Stromal cell of bone marrow (primary cell): ENCODE results near the gene LSAMP.
A peak's percentile ranks its signal among the peaks of the same experiment; 100 is the strongest.

Experiments
- DNase-seq: peaks from one replicate; pipeline ENCODE4 v3.0.0-alpha.2; 2012; ENCODE audit warnings: low read depth

Gene LSAMP

GRCh38 chr3:116445311-116445841 lies at the start of gene LSAMP:
Gene LSAMP, minus strand, starts transcription at chr3:116445487.
- no peak for DNase-seq

DNA sequence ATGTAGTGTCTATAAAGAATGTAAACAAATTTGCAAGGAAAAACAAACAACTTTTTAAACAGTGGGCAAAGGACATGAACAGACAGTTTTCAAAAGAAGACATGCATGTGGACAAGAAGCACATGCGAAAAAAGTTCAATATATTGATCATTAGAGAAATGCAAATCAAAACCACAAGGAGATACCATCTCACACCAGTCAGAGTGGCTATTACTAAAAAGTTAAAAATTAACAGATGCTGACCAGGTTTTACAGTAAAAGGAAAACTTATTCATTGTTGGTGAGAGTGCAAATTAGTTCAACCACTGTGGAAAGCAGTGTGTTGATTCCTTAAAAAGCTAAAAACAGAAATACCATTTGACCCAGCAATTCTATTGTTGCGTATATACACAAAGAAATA lies 47.1 kb upstream of the LSAMP start:
- DNase-seq: no peak

- no peak for DNase-seq
Observed at GRCh38 chr3:116483135-116483534, 37.8 kb upstream of the LSAMP start.

- no peak for DNase-seq
Observed at GRCh38 chr3:116476691-116477090, 31.4 kb upstream of the LSAMP start.

DNA sequence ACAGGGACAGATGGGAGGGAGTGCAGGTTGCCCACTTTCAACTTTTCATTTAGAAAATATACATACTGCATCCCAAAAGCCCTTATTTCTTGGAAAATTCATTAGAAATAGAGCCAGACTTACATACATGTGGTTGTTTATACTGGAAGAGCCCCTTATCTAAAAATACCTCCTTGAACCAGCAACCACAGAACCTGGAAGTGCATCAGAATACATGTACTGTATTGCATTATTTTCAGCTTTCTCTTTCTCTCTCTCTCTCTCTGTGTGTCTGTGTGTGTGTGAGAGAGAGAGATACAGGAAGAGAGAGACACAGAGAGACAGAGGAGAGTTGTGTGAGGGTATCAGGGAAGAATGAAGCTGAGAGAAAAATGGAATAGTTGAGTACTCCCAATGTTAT lies 29.5 kb upstream of the LSAMP start:
- DNase-seq: no peak

DNA sequence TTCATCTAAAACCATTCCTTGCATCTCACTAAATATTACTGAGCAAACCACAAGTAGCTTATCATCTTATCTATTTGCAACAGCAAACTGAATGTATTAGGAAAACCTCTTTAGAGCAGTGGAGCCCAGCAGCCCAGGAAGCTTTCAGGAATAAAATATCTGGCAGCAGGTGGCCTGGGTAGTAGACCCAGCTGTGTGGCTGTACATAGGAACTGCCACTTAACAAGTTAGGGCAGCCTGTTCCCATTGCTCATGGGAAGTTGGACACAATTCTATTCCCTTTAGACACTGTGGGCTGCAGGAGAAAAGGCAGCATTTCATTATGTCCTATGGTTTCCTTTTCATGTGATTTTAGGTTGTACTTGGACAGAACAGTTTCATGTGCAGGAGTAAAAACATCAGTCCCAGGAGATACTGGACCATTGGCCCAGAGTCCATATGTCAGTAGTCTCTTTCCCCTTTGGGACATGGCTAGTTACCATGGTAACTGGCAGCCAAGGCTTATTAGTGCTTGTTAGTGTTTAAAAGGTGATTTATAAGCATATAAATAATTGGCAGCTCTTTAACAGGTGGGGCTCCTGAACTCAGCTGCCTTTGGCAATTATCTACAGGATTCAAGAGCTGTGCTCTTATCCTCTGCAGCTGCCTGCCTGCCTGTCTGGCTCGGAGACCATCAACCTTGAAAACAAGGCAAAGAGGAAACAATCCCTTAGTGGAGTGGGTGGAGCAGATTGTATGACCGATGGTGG lies 28.9 kb upstream of the LSAMP start:
- no peak for DNase-seq

DNA sequence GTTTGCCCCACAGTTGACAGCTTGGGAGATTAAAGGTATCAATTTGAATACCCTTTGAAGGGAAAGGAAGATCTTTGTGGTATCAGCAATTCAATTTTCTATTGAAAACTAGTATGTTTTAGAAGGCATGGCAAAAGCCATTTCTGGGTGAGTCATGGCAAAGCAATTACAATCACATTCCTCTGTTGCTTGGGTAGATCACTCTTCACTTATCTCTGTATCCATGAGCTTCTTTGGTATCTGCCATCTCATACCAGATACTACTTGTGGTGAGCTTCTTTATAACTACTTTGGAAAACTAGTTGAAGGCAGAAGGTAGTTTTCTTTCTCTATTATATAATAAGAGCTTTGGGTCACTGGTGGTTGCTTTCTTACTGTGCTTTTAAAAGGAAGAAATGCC lies 28.3 kb upstream of the LSAMP start:
- no peak for DNase-seq

DNA sequence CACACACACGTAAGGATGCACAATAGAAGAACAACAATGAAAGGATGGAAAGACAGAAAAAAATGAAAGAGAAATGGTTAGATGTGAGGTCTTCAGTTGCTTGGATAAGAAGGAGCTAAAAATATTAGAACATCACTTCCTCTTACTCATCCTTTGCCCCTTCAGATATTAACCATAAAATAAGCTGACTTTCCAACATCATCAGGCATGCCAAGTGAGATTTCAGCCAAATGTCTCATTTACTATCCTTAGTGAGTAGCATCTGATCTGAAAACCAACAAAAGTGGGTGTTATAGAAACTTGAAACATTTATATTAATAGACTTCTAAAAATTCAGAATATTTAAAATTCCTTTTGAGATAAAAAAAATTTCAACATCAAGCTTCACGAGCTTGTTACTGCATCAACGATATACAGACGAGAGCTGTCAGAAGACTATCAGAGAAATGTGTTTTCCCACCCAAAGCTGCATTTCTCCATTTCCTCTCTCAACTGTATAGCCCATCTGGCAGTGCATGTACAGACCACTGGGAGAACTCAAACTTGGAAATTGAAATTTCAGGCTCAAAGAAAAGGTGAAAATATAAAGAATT lies 25.4 kb upstream of the LSAMP start:
- DNase-seq: no peak

DNA sequence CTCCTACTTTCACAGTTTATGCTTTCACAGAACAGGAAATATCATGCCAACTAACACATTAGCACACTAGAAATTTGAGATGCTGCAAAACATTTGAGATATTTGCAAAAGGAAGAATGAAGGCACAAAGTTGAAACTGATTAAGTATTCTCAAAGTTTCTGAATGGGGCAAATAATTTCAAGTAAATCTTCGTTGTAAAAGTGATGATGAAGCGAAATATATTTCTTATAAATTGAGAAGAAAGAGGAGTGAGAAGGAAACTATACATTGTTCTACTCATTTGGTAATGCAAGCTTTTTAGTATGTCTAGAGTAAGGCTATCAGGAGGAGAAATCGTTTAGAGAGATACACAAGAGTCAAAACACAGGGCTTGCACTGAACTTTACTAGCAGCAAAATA lies 24.3 kb upstream of the LSAMP start:
- no peak for DNase-seq

DNA sequence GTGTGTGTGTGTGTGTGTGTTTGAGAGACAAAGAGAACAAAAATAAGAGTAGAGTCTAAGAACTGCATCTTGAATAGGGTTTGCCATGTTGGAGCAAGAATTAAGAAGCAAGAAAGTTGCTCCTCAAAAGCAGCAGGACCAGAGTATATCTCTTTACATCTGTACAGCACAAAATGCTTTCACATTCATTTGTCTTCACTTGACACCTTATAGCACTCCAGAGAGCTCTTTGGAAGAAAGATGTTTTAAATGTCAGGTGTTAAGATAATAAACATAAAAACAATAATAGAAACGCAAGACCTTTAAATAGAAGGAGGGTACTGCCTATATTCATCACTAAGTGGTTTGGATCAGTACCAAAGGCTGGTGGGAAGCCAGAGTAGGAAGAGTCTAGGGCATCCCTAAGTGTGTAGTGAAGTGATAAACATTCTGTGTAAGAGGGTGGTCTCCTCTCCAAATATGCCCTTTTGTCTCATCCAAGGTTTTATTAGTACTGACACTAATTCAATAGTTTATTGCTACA lies 19.1 kb upstream of the LSAMP start:
- no peak for DNase-seq

- no peak for DNase-seq
Observed at GRCh38 chr3:116453666-116454346, 8.5 kb upstream of the LSAMP start.

DNA sequence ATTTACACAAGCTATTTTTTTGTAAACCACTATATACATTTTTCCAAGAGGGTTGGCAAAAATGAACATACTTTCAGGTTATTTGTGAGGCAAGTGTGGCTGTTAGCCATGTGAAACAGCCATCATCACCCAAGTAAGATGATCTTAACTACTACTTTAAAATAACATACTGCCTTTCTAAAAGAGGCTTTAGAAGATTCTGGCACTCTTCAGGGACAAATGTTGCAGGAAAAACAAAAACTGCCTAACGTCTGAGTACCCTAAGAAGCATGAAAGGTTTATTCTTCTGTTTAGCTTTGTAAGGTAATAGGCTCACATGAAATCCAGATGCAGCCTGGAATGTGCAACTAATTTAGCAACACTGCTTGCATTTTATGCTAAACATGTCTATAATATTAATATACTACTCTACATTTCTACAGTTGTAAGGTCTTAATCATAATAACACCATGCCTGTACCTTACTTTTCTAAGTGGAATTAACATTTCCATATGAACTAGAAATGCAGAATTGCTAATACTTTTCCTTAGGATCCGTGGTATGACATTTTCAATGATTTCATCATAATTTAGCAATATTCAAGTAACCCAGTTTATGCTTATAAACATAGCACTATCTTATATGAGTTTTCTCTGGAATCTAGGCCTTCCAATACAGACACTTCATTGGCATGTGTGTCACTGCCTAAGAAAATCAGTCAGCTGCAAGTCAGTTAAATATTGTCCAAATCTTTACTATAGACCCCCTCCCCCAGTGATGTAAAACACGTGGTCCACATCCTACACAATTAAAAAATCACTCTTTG lies 4.5 kb upstream of the LSAMP start:
- no peak for DNase-seq

- DNase-seq: no peak
Observed at GRCh38 chr3:116445990-116446389, 703 bp upstream of the LSAMP start.

DNA sequence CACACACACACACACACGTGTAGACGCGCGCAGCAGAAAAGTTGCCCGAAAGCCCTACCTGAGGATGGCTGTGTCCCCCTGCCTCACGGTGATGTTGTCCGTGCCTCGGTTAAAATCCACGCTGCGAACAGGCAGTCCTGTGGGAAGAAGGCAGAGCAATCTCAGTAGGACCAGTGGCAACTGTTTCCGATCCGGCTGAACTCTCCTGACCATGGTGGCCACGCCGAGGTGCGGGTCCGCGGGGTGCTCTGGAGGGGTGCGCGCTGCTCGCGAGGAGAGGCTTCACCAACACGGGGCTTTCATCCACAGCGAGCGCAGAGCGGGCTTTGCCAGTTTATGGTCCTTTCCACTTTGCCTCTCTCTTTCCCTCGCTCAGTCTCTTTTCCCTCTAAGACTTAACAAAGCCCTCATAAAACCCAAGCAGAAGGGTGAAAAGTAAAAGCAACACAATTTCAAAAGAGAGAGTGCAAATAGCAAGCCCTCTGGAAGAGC lies 422 bp downstream of the LSAMP start:
- DNase-seq: no peak

DNA sequence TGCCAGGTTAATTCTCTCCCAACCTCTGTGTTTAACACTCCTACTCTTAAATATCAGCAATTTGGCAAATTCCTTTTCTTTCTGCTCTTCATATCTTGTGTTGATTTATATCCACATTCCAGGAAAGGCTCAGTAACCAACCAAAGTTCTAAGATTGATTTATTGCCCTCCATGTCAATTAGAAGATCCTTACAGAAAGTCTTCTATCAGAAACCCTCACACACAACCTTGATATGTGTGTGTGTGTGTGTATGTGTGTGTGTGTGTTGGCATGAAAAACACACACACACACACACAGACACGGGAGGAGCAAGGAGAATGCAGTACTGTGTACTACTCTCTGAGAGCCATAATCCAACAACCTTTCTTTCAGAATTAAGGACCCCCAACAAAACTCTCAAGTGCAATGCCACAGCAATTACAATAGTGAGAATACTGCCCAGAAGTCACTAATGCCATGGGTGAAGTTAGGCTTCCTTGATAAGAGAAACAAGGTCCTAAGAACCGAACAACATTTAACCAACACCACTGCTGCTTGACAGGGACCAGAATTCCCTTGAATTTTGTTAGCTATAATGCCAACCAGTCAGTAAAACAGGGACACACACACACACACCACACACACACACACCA lies 1.1 kb downstream of the LSAMP start:
- no peak for DNase-seq

GRCh38 chr3:116443191-116443661 lies 2.1 kb downstream of the LSAMP start:
- DNase-seq: no peak

GRCh38 chr3:116442331-116443021 lies 2.8 kb downstream of the LSAMP start:
- no peak for DNase-seq

GRCh38 chr3:116441652-116442051 lies 3.6 kb downstream of the LSAMP start:
- no peak for DNase-seq

GRCh38 chr3:116440196-116440595 lies 5.1 kb downstream of the LSAMP start:
- peak; percentile 18 for DNase-seq

- DNase-seq: no peak
Observed at GRCh38 chr3:116433552-116433951, 11.7 kb downstream of the LSAMP start.

DNA sequence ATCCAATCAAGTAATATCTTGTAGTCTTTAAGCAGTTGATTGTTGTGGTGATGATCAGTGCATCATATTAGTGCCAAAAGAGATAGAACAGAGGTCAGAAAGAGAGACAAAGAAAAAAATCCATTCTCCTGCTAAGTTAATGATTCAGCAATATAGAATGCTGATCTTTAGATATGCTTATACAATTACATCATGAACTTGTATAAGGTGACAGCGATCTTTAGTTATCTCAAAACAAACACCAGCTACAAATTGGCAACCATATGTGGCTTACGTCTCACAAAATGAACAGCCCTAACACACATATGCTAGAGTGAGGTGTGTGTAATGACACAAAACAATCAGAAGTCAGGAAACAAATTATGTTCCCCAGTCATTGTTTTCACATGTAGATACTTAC lies 12.5 kb downstream of the LSAMP start:
- DNase-seq: no peak
